ENCODE data around the gene ZNF628.

The ZNF628 gene

GRCh38 chr19:55483706-55484592 lies 7.5 kb downstream of the ZNF628 start:
- no peak for DNase-seq (ENCODE audit: low read depth in 2 of 3, low spot score in 2 of 3)

GRCh38 chr19:55484593-55485438 lies 8.4 kb downstream of the ZNF628 start, which contains the start of gene NAT14:
TSS of gene NAT14 (plus strand) at chr19:55485188. CDS start at chr19:55485709, 521 bp downstream.
- DNase-seq (ENCODE audit: low read depth in 2 of 3, low spot score in 2 of 3): peak in 2 of 3 experiments; percentile 42 to 54

GRCh38 chr19:55485439-55486011 lies 9.1 kb downstream of the ZNF628 start:
- DNase-seq (ENCODE audit: low read depth in 2 of 3, low spot score in 2 of 3): no peak

GRCh38 chr19:55486043-55486970 lies 9.9 kb downstream of the ZNF628 start:
- no peak for DNase-seq (ENCODE audit: low read depth in 2 of 3, low spot score in 2 of 3)

- DNase-seq (ENCODE audit: low read depth in 2 of 3, low spot score in 2 of 3): peak in 1 of 3 experiments; percentile 30
Observed at GRCh38 chr19:55486971-55487923, 10.8 kb downstream of the ZNF628 start.

GRCh38 chr19:55487924-55488687 lies 11.7 kb downstream of the ZNF628 start, which contains the start of gene SSC5D:
TSS of gene SSC5D (plus strand) at chr19:55488436. CDS start at chr19:55488590, 154 bp downstream.
- DNase-seq (ENCODE audit: low read depth in 2 of 3, low spot score in 2 of 3): no peak

- DNase-seq (ENCODE audit: low read depth in 2 of 3, low spot score in 2 of 3): no peak
Observed at GRCh38 chr19:55488986-55489710, 12.7 kb downstream of the ZNF628 start.

GRCh38 chr19:55489711-55490477 lies 13.5 kb downstream of the ZNF628 start:
- DNase-seq (ENCODE audit: low read depth in 2 of 3, low spot score in 2 of 3): no peak

GRCh38 chr19:55490478-55491432 lies 14.3 kb downstream of the ZNF628 start:
- DNase-seq (ENCODE audit: low read depth in 2 of 3, low spot score in 2 of 3): no peak

GRCh38 chr19:55491546-55492360 lies 15.3 kb downstream of the ZNF628 start:
- DNase-seq (ENCODE audit: low read depth in 2 of 3, low spot score in 2 of 3): no peak

GRCh38 chr19:55492362-55492944 lies 16.0 kb downstream of the ZNF628 start:
- DNase-seq (ENCODE audit: low read depth in 2 of 3, low spot score in 2 of 3): no peak

GRCh38 chr19:55493052-55493644 lies 16.7 kb downstream of the ZNF628 start:
- DNase-seq (ENCODE audit: low read depth in 2 of 3, low spot score in 2 of 3): no peak

GRCh38 chr19:55493645-55494171 lies 17.3 kb downstream of the ZNF628 start:
- DNase-seq (ENCODE audit: low read depth in 2 of 3, low spot score in 2 of 3): no peak

GRCh38 chr19:55494172-55494761 lies 17.9 kb downstream of the ZNF628 start:
- DNase-seq (ENCODE audit: low read depth in 2 of 3, low spot score in 2 of 3): no peak
